Calu3 (cell line): ENCODE results near the gene SLC15A1. TPM values are rescaled to one million over a fixed set of nuclear protein-coding genes. Genes with fewer than 3 reads are reported as not detected.

Source experiments
- BruUV-seq: library from RNA; stranded (reverse); fragments of 400-500 nt; replicated peaks from 2 replicates; lab custom pipeline; 2021; lab: Mats Ljungman, UMichigan
- CTCF ChIA-PET: fragments of 300-600 bp; sonication (Branson Sonifier 250); formaldehyde crosslinking; loops from one replicate; lab custom pipeline; 2022; ENCODE audit warnings: antibody characterized with exemption; lab: Charles Lee
- DNase-seq: peaks from one replicate; pipeline ENCODE4 v3.0.0; 2022
- H3K27ac Mint-ChIP-seq: one replicate; pipeline ENCODE4 v1.8.0; 2022; ENCODE audit warnings: mixed read lengths; ENCODE audit not compliant: unreplicated experiment
- H3K27me3 Mint-ChIP-seq: one replicate; pipeline ENCODE4 v1.8.0; 2022; ENCODE audit warnings: mixed read lengths; ENCODE audit not compliant: unreplicated experiment
- H3K36me3 Mint-ChIP-seq: one replicate; pipeline ENCODE4 v1.8.0; 2022; ENCODE audit warnings: mild to moderate bottlenecking, moderate library complexity, mixed read lengths; ENCODE audit not compliant: insufficient read depth, unreplicated experiment
- H3K4me1 Mint-ChIP-seq: one replicate; pipeline ENCODE4 v1.8.0; 2022; ENCODE audit warnings: mild to moderate bottlenecking, low read depth, mixed read lengths; ENCODE audit not compliant: unreplicated experiment
- H3K4me3 Mint-ChIP-seq: one replicate; pipeline ENCODE4 v1.8.0; 2022; ENCODE audit warnings: mild to moderate bottlenecking, low read depth, moderate library complexity, mixed read lengths; ENCODE audit not compliant: unreplicated experiment
- H3K9me3 Mint-ChIP-seq: one replicate; pipeline ENCODE4 v1.8.0; 2022; ENCODE audit warnings: low read depth, mixed read lengths; ENCODE audit not compliant: unreplicated experiment
- intact Hi-C: fragments of 100-400 bp; cut with micrococcal nuclease; formaldehyde crosslinking; loops from one replicate; pipeline ENCODE4 v1.10.0; 2022; ENCODE audit not compliant: unreplicated experiment
- total RNA-seq: library from RNA; stranded (reverse); gene quantifications from 2 replicates; pipeline ENCODE4 v1.2.3, GENCODE V29; 2022
- TF ChIP-seq, protein P1 (sequence below): fragments of 200-600 bp; IDR thresholded peaks from one replicate; pipeline ENCODE4 v1.8.0; 2022; ENCODE audit warnings: antibody characterized with exemption; ENCODE audit not compliant: unreplicated experiment

Gene SLC15A1
- total RNA-seq, 1 experiment from 2014 or later, result 0.99 TPM

- DNase-seq, result no peak
- Mint-ChIP-seq H3K4me3 (no peak overlapping the region), H3K27me3 (no peaks in the 10 kb centered on the region), H3K27ac (no peak overlapping the region), H3K36me3 (no peaks in the 10 kb centered on the region), H3K4me1 (no peaks in the 10 kb centered on the region), H3K9me3 (no peaks in the 10 kb centered on the region)
- BruUV-seq, result no TSS peak
- intact Hi-C loops, result no loop called here
- CTCF ChIA-PET, result no interaction called here
- TF ChIP-seq, protein P1, sequence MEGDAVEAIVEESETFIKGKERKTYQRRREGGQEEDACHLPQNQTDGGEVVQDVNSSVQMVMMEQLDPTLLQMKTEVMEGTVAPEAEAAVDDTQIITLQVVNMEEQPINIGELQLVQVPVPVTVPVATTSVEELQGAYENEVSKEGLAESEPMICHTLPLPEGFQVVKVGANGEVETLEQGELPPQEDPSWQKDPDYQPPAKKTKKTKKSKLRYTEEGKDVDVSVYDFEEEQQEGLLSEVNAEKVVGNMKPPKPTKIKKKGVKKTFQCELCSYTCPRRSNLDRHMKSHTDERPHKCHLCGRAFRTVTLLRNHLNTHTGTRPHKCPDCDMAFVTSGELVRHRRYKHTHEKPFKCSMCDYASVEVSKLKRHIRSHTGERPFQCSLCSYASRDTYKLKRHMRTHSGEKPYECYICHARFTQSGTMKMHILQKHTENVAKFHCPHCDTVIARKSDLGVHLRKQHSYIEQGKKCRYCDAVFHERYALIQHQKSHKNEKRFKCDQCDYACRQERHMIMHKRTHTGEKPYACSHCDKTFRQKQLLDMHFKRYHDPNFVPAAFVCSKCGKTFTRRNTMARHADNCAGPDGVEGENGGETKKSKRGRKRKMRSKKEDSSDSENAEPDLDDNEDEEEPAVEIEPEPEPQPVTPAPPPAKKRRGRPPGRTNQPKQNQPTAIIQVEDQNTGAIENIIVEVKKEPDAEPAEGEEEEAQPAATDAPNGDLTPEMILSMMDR, result no peak
Measured at GRCh38 chr13:98769736-98770135, 17.3 kb upstream of the SLC15A1 start.

DNA sequence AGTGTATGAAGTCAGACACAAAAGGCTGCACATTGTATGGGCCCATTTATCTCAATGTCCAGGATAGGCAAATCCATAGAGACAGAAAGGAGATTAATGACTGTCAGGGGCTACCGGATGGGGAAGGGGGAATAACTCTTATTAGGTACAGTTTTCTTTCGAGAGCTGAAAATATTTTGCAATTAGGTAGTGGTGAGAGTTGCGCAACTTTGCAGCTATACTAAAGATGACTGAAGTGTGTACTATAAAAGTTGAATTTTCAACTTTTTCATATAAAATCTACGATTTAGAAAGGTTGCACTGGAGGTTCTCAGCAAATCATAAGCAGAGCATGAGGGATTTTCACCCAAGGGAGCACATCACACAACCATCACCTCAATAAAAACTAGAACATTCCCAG, 16.1 kb upstream of the SLC15A1 start:
- CTCF ChIA-PET, result no interaction called here
- Mint-ChIP-seq H3K9me3 (no peaks in the 10 kb centered on the region), H3K4me1 (no peaks in the 10 kb centered on the region), H3K27ac (no peak overlapping the region), H3K4me3 (no peak overlapping the region), H3K27me3 (no peaks in the 10 kb centered on the region), H3K36me3 (no peaks in the 10 kb centered on the region)
- intact Hi-C loops, result no loop called here
- no peak for DNase-seq
- no TSS peak for BruUV-seq
- TF ChIP-seq, protein P1, result no peak

DNA sequence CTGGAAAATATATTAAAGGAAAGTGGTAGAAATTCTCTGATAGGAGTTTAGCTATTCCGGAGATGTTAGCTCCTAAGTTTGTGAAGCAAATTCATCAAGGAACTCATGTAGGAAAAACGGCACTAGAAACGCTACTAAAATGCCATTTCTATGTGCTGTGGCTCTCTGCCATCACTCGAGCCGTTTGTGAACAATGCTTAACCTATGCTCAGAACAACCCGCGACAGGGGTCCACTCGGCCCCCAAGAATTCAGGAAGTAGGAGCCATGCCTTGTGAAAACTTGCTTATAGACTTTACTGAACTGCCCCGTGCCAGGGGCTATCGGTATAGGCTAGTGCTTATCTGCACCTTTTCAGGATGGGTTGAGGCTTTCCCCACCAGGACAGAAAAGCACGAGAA, 14.2 kb upstream of the SLC15A1 start:
- DNase-seq, result no peak
- Mint-ChIP-seq H3K36me3 (no peaks in the 10 kb centered on the region), H3K27ac (no peak overlapping the region), H3K4me1 (no peaks in the 10 kb centered on the region), H3K4me3 (no peak overlapping the region), H3K27me3 (no peaks in the 10 kb centered on the region), H3K9me3 (no peaks in the 10 kb centered on the region)
- CTCF ChIA-PET, result no interaction called here
- TF ChIP-seq, protein P1, result no peak
- no TSS peak for BruUV-seq
- intact Hi-C loops, result no loop called here

DNA sequence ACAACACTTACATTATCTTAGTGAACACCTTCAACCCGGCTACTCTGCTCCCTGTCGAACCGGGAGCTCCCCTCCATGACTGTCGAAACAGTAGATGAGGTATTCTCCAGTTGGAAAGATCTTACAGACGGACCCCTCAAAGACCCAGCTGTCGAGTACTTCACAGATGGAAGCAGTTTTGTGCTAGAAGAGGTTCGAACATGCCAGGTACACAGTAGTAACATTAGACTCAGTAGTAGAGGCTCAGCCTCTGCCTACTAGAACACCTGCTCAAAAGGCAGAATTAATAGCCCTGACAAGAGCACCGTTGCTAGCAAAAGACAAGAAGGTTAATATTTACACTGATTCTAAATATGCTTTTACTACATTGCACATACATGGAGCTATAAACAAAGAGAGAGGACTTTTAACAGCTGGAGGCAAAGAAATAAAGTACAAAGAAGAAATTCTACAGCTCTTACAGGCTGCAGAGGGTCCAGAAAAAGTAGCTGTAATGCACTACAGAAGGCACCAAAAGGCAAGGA, 13.6 kb upstream of the SLC15A1 start:
- CTCF ChIA-PET, result no interaction called here
- no TSS peak for BruUV-seq

More for the DNA sequence above, 13.6 kb upstream of the SLC15A1 start:
- Mint-ChIP-seq H3K4me3 (no peak overlapping the region), H3K27ac (no peak overlapping the region), H3K27me3 (no peaks in the 10 kb centered on the region), H3K9me3 (no peaks in the 10 kb centered on the region), H3K36me3 (no peaks in the 10 kb centered on the region), H3K4me1 (peaks cover 6% of the 10 kb centered on the region)
- intact Hi-C loops, result no loop called here
- no peak for DNase-seq
- TF ChIP-seq, protein P1, result no peak
